GM19395 (cell line): ENCODE measurements around the gene HIPK2.

Experiments
- ATAC-seq: cut with Tn5 transposase; IDR thresholded peaks from one replicate; pipeline ENCODE4 v1.9.1; 2021; ENCODE audit warnings: mild to moderate bottlenecking, moderate library complexity; ENCODE audit not compliant: unreplicated experiment

HIPK2 gene

DNA sequence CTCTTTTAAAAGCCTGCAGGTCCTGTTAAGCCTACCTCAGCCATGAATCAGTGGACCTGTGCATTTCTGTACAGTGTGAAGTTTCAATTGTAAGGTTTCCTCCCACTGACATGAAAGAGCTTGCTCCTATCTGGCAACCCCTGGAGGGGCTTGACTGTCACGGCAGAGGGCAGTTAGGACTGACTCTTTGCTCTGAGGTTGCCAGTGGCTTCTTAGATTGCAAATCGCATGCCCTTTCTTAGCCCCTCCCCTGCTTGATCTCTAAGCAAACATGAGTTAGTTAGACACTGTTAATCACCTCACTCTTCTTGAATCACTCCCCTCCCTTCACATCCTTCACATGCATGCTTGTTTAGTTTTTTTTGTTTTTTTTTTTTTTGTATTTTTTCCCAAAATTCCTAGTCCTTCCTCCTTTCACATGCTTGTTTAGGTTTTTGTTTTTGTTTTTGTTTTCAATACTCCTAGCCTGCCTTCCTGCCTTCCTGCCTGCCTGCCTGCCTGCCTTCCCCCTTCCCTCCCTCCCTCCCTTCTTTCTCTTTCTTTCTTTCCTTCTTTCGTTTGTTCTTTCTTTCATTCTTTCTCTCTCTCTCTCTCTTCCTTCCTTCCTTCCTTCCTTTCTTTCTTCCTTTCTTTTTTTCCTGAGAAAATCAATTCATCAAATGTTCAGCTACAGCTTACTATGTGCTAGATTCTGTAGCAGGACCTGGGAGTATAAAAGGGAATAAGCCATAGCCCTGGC is 6.0 kb upstream of the HIPK2 start:
- no peak for ATAC-seq

DNA sequence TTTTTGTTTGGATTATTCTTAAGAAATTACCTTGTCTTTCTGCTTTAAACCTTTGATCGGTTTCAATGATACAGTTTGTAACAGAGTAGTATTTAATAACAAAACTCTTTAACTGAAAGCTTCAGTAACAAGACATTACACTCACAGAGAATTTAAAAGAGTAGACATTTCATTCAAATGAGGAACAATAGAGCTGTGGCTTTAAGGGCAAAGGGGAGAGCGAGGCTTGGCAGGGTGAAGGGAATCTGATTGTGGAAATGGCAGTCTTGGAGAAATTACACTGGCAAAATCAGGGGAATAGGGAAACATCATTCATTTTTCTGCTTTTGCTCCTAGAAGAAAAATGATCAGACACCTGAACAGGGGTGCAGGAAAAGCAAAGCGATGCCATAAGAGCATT is 5.1 kb upstream of the HIPK2 start:
- ATAC-seq: no peak

DNA sequence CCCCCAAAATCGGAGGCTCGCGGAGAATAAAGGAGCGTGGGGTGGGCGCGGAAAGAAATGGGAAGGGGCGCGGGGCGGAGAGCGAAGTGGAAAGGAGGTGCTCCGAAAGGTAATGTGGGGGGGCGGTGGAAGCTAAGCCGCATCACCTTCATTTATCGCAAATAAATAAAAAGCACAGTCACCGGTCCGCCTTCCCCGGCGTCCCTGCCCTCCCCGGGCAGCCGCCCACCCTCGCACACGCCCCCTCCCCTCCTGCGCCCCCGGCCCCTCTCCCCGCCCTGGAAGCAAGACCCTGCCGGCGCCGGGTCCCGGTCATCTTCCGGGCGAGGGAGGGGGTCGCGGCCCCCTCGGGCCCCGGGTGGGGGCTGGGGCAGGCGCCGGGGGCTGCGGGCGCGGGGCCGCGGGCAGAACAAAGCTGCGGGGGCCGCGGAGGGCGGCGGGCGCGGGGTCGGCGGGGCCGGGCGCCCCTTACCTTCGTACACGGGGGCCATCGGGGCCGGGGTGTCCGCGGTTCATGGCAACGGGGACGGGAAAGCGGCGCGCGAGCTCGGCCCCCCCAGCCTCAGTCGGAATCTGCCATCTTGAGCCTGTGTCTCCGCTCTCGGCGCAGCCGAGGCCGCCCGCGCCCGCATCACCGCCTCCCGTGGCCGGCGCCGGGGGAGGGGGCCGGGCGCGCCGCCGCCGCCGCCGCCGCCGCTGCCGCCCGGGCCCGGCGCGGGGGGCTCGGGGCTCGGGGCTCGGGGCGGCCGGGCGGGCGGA is 486 bp downstream of the HIPK2 start:
- ATAC-seq: no peak

DNA sequence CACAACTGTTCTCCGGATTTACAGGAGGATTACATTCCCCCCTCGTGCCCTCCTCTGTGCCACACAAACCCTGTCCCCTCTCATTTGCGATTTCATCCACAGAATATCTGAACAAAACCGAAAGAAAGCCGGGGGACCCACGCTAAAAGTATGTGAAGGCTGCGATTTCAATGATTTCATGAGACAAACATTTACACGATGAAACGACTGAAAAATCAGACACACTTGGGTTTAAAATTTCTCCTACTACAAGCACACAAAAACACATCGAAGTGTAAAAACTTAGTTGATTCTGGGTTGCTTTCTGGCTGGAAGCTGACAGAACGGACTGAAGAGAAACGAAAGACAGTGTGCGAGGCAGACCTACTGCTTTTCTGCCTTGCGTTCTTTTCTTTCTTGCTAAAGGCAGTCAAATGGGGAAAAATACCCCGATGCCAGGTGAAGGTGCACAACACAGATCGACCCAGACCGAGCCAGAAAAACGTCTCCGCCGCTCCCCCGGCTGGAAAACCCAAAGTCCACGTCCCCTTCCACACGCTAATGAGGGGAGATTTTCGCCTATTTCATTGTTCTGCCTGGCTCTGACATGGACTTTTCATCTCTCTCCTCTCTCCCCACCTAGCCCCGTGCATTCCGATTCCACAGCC is 1.2 kb downstream of the HIPK2 start:
- ATAC-seq: no peak

DNA sequence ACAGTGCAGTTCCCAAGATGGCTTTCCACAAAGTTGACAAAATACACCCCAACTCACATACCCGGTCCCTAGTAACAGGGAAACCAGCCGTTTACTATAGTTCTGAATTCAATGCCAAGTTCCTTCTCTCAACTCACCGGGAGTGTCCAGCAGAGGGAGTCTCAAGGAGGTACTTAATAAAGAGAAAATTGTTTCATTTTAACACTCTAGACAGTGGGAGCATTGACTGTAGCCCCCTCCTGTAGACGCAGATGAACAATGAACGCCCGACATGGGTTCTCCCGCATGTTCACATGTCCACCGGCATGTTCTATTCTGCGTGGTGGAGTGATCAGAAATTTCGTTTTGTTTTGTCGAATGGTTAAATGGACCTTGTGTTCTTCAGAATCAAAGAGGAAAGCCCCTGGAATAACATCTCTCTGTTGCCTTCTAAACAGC is 1.9 kb downstream of the HIPK2 start:
- peak; percentile 37 for ATAC-seq

DNA sequence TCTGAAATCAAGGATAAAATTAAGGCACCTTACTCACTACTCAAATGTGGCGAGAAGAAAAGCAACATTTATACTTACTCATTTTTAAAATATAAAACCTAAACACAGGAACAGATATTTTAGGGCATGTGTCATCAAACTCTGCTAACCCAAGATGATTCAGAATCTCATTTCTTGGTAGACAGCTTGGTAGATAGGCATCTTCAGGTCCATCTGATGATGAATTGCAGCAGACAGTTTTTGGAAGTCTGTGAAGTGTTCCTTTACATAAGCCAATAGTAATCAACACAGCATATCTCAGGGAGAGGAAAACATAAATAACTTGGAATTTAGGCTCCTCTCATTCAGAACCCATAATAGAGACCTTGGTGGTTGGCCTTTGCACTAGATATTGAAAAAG is 3.4 kb downstream of the HIPK2 start:
- no peak for ATAC-seq

DNA sequence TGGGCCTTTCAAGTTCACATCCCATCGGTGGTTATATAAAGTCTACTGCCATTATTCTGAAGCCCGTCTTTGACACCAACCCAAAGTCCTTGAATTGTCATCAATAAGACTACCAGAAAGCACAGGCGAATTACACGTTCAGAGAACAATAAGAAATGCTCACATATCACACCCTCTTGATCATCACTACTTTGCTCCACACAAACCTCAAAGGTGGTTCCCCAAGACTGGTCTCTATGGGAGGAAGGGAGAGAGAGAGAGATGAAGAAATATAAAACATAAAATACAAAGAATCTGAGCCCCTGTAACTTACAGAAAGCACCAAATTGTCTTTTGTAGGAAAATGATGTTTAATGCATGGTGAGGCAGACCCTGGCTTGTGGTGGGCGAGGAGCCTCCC is 4.4 kb downstream of the HIPK2 start:
- no peak for ATAC-seq

DNA sequence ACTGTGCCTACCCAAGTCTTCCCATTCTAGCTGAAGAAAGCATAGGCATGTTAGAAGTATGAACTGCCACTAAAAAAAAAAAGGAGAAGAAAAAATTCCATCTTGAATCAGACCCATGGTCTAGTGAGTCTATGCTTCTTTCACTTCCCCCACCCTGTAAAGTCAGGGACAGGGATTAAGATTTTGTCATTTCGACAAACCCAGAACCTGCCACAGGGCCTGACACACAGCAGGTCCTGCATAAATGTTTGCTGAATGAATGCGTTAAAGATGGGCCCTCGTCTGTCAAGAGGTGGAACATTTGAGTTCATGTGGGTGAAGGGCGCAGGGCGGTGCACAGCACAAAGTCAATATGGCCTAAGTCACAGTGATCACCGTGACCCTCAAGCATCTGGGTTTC is 4.9 kb downstream of the HIPK2 start:
- ATAC-seq: no peak

DNA sequence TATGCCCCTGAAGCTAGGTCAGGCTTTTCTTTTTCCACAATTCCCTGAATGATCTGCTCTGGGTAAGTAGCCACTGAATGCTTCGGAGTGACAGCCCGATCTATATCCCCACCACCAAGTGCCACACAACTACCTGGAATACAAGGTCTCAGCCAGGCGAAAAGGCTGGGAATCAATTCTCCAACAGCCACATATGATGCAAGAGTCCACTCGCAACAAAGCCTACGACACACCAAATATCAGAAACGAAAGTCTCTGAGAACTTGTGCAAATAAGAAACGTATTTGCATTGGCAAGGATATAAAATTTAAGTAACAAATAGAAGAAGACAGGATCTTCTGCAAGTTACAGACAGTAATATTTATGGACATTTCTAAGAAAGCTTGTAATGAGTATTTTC is 5.7 kb downstream of the HIPK2 start:
- ATAC-seq: no peak

DNA sequence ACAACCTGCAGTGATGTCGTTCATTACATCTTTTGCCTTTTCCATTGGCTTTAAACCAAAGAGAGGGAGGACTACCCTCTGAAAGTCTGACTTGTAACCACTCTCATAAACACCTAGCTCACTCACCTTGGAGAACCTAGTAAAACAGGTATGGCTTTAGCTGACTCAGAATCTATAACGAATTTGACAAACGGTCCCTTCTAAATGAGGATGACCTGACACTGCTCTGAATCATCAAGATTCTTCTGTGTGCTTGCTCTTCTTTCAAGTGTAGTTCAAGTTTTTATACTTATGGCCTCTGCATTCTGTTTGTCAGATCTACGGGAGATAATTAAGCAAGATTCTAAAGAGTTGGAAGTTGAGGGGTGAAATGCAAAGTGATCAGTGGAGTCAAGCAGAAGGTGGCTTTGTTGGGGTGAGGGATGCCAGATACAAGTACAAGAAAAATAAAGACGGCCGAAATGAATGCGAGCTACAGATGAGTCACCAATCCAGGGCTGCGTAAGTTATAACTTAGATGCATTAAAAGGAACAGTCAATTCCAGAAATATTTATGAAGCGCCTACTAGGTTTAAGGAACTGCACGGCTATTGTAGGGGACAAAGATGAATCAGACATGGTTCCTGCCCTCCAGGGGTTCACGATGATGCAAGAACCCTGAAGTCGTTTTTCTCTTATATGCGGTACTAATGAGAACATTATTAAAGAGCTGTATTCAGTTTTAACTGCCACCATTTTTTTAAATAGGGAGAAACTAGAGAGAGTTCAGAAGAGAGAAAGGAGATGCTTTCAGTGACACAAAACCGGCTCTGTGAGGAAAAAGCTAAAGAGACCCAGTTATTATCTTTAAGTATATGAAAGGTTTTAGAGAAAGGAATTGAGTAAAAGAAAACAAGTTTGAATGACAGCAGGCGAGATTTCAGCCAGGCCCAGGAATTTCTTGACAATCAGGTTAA is 6.5 kb downstream of the HIPK2 start:
- ATAC-seq: no peak

DNA sequence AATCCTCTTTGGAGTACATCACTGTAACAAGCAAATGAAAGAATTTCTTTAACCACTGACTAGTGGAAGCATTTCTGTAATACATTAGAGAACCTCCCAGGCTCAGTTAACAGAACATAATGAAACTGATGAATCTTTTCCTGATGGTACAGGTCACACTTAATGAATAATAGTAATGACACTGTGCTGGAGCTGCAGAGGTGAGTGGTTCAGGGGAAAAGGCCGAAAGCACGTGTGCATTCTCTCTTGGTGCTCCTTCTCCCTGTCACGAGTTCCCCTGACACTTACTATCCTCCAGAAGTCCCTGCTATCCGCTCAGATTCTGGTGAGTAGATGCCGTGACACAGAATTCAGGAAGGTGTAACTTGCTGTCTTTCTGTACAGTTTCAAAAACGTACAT is 8.0 kb downstream of the HIPK2 start:
- ATAC-seq: no peak

DNA sequence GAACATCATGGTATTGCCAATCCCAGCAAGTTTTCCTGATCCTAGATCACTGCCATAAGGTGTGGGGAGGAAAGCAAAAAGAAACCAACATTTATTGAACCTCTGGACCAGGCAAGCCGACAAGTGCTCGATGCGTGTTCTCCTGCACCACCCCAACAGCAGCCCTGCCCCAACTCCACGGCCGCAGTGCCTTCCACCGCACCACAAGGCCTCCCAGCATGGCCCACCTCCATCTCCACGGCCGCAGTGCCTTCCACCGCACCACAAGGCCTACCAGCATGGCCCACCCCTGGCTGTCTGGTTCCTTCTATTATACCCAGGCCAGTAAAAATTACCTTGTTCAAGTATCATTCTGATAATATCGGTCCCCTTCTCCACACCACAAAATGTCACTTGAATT is 8.7 kb downstream of the HIPK2 start:
- no peak for ATAC-seq

DNA sequence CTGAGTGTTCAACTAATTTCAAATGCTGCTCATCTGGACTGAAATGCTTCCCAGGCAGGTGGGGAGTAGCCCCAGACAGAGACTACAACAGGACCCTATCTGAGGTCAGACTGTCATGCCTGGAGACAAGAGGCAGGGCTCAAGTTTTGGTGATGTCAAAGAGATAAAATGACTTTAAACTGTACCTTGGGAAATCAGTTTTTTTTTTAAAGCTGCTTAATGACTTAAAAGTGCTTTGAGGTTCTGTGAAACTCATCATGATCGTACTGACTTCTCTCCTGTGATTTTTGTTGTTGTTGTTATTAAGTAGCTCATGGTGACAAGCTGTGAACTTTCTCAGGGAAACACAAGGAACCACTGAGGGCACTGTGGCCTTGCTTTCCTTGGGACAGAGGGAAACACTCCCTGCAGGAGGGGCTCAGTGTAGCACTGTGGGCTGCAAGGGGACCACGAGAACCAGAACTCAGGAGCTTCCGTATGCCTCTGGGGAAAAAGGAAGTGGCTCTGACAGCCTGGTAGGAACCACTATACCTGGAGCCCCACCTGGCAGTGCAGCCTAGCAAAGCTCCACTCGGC is 9.5 kb downstream of the HIPK2 start:
- no peak for ATAC-seq

DNA sequence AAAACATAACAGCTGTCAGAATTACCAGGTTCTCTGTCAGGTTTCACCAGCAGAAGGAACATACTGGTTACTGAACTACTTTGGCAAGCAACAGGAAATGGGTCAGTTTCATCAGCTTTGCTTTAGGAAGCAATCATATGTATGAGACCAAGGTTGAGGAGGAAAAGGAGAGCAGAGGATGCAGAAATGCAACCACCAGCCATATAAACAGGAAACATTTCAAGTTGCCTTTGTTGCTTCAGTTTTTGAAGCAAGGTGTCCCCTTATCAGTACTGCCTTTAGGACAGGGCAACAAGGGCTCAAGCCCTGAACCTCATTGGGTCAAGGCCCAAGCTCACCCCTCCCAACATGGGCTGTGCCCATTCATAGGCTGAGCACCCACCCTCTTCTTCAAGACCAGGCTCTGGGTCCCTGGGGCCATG is 10.2 kb downstream of the HIPK2 start:
- ATAC-seq: peak; percentile 95

DNA sequence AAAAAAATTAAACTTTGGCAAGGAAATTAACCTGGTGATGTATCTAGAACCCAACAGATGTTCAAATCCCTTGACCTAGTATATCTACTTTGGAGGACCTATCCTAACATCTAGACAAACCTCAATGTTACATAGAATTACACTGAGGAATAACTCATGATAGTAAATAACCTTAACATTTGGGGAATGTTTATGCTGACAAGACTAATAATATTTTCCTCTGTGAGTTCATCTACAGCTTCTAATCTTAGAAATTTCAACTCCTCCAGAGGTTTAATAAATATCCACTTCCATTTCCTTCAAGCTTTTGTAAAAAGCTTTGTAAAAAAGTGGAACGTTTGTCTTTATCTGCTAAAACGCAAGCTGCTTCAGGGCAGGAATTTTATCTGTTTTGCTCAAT is 12.7 kb downstream of the HIPK2 start:
- ATAC-seq: no peak

DNA sequence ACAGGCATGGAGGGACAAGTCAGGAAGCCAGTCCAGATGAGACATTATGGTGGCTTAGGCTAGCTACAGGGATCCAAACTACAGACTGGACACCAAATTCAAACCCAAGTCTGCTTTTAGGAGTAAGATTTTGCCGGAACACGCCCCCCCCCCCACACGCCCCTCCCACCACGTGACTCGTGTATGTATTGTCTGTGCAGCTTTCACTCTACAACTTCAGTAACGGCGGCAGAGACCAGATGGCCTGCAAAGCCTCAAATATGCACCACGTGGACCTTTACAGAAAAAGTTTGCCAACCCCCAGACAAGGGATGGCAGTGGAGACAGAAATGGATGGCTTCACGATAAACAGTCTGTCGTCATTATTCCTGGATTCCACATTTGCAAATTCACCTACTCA is 14.5 kb downstream of the HIPK2 start:
- no peak for ATAC-seq

DNA sequence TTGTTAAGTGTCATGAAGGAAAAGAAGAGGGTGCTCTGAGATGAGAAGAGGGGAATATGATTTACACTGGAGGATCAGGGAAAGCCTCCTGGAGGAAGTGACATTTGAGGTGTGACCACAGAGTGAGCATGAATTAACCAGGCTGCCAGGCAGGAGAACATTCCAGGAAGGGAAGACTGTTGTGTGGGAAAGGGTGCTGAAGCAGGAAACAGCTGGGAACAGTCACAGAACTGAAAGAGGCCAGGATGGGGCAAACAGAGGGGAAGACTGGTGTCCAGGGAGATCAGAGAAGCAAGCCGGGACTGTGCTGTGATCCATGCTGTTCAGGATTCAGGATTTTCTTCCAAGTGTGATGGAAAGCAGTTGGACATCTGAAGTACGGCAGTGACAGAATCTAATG is 14.9 kb downstream of the HIPK2 start:
- ATAC-seq: no peak

DNA sequence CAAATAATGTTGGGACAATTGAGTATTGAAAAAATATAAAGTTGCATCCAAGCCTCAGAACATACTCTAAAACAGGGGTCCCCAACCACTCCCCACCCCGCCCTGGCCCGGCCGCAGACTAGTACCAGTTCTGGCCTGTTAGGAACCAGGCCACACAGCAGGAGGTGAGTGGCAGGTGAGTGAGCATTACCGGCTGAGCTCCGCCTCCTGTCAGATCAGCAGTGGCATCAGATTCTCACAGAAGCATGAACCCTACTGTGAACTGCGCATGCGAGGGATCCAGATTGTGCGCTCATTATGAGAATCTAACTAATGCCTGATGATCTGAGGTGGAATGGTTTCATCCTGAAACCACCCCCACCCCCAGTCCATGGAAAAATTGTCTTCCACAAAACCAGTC is 19.4 kb downstream of the HIPK2 start:
- ATAC-seq: no peak

DNA sequence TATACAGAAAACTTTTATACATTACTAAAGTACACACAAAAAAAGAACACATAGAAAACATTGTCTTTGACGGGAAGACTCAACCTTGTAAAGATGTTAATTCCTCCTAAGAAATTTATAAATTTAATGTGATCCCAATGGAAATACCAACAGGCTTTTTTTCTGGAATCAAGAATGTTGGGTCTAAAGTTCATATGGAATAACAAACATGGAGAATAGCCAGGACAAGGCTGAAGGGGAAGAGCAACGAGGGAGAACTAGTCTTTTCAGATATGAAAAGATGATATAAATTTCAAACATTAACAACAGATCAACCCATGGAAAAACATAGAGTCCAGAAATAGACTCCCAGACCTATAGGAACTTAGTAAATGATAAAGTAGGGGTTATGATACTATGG is 19.8 kb downstream of the HIPK2 start:
- ATAC-seq: no peak

DNA sequence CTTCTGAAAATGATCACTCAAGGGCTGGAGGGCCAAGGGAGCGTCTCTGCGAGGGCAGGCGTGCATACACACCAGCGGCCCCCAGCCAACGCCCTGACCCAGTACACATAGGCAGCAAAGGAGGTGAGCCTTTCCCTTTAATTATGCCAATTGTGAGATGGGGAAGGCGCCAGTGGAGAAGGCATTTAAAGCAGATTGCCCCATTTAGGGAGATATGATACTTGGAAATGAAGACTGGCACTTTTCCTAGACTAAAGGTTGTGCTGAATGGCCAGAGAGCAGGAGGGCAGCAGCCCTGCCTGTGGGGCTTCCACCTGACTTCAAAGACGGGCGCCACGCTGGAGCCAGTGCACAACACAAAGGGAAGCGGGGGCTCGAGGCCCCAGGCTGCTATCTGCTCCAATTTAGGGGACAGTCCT is 24.1 kb downstream of the HIPK2 start:
- no peak for ATAC-seq
